ENCODE results near the gene ARHGAP20. TPM values are rescaled to one million over a fixed set of nuclear protein-coding genes. Genes with fewer than 3 reads are reported as not detected.
"Not testable (repeated sequence)": the region's sequence is repeated elsewhere in the genome, so short reads cannot be mapped to it uniquely, and the experiment has no call there.

ARHGAP20 gene
- total RNA-seq, 4 donors from 2014 or later: 10.5 to 19.5 (median 11.8) TPM

DNA sequence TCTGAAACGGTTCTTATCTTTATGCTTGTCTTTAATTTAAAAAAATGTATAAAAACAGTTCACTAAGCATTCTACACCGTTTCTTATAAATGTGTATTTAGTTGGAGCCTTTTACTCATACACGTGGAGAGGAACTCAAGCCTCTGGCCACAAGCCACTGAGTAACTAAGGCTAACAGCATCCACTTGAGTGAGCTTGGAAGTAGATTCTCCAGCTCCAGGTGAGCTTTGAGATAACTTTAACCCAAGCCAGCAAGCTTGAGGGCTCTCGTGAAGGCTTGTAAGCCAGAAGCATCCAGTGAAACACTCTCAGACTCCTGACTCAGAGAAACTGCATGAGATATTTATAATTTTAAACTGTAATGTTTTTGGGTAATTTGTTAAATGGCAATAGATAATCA is 82.6 kb downstream of the ARHGAP20 start:
- Histone ChIP-seq H3K4me1 (peaks cover 25 to 27% of the 10 kb centered on the region in 2 donors), H3K9me3 (no peaks in the 10 kb centered on the region), H3K27ac (peak overlapping the region; percentile 43 to 69 (median 53)), H3K27me3 (no peaks in the 10 kb centered on the region), H3K36me3 (no peaks in the 10 kb centered on the region), H3K4me3 (replicated peaks in 1 of 3) (no peak overlapping the region)
- TF ChIP-seq POLR2A (IDR thresholded peaks at IDR 0.05) (no peak), CTCF (IDR thresholded peaks at IDR 0.05) (no peak)
- intact Hi-C loops (cut with DNase I): no loop called here
- DNase-seq: peak; percentile 94 to 95
- WGBS, 2 donors: 23 to 29% methylated on average over 4 of the region's 4 CpGs

DNA sequence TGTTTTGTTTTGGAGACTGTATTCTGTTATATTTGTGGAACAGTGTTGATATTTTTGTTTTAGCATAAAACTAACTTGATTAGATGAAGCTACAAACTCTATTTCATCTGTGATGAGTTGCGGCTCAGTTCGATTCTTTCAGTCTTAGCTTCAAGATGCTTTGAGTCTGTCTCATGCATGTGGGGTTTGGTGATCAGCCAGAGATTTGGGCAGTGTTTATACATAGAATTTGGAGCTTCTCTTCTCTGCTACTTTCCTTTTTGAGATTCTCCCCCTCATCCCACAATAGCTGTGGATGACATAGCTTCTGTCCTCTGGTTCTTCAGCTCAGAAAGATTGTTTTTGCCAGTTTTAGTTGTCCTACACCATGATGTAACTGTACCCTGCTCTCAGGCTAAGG is 90.4 kb downstream of the ARHGAP20 start:
- 2 to 48% methylated on average over 2 of the region's 2 CpGs for WGBS, 2 donors
- no peak overlapping the region for H3K27ac ChIP-seq
- no peaks in the 10 kb centered on the region for H3K9me3 ChIP-seq
- H3K4me1 ChIP-seq: peaks cover 0 to 6% of the 10 kb centered on the region in 2 donors
- intact Hi-C loops (cut with DNase I): no loop called here
- H3K27me3 ChIP-seq: no peaks in the 10 kb centered on the region
- no peaks in the 10 kb centered on the region for H3K36me3 ChIP-seq
- TF ChIP-seq POLR2A (IDR thresholded peaks at IDR 0.05) (no peak), CTCF (IDR thresholded peaks at IDR 0.05) (no peak)
- H3K4me3 ChIP-seq (replicated peaks in 1 of 3): no peak overlapping the region
- DNase-seq: no peak

- DNase-seq; H3K36me3 ChIP-seq; H3K4me1 ChIP-seq; H3K9me3 ChIP-seq; H3K27ac ChIP-seq; H3K27me3 ChIP-seq; H3K4me3 ChIP-seq (replicated peaks in 1 of 3); intact Hi-C loops (cut with DNase I): not testable (repeated sequence)
- 94 to 98% methylated on average over 1 of the region's 1 CpG for WGBS, 2 donors
Observed at GRCh38 chr11:110619366-110619765, 92.9 kb downstream of the ARHGAP20 start.

- peaks cover 0 to 6% of the 10 kb centered on the region in 2 donors for H3K4me1 ChIP-seq
- H3K27ac ChIP-seq: no peak overlapping the region
- WGBS, 2 donors: 90 to 92% methylated on average over 2 of the region's 2 CpGs
- H3K4me3 ChIP-seq (replicated peaks in 1 of 3): no peak overlapping the region
- H3K27me3 ChIP-seq: no peaks in the 10 kb centered on the region
- TF ChIP-seq POLR2A (IDR thresholded peaks at IDR 0.05) (no peak), CTCF (IDR thresholded peaks at IDR 0.05) (no peak)
- no peaks in the 10 kb centered on the region for H3K9me3 ChIP-seq
- no peaks in the 10 kb centered on the region for H3K36me3 ChIP-seq
- DNase-seq: no peak
- intact Hi-C loops (cut with DNase I): no loop called here
Observed at GRCh38 chr11:110614031-110614430, 98.2 kb downstream of the ARHGAP20 start.

GRCh38 chr11:110613197-110613918 is 98.9 kb downstream of the ARHGAP20 start:
- Histone ChIP-seq H3K9me3 (no peaks in the 10 kb centered on the region), H3K27me3 (no peaks in the 10 kb centered on the region), H3K27ac (no peak overlapping the region), H3K36me3 (no peaks in the 10 kb centered on the region), H3K4me1 (peaks cover 0 to 6% of the 10 kb centered on the region in 2 donors), H3K4me3 (replicated peaks in 1 of 3) (no peak overlapping the region)
- DNase-seq: no peak
- 85 to 86% methylated on average over 3 of the region's 3 CpGs for WGBS, 2 donors
- TF ChIP-seq CTCF (IDR thresholded peaks at IDR 0.05) (no peak), POLR2A (IDR thresholded peaks at IDR 0.05) (no peak)
- intact Hi-C loops (cut with DNase I): no loop called here

Measured in thyroid gland (tissue), 4 donors.